NCI-H128 (cell line): ENCODE data around the gene CYTH1.

ENCODE experiments used
- DNase-seq: peaks from one replicate; lab custom pipeline; 2025; ENCODE audit not compliant: unreplicated experiment; lab: John Stamatoyannopoulos, UW

The CYTH1 gene

GRCh38 chr17:78717431-78717980 is 64.6 kb downstream of the CYTH1 start:
- peak; percentile 14 for DNase-seq

GRCh38 chr17:78716814-78717393 is 65.2 kb downstream of the CYTH1 start:
- DNase-seq = peak; percentile 34

- no peak for DNase-seq
Measured at GRCh38 chr17:78716292-78716691, 65.8 kb downstream of the CYTH1 start.

GRCh38 chr17:78715876-78716275 is 66.2 kb downstream of the CYTH1 start:
- no peak for DNase-seq

- DNase-seq = no peak
Measured at GRCh38 chr17:78715000-78715771, 66.9 kb downstream of the CYTH1 start.

- DNase-seq = no peak
Measured at GRCh38 chr17:78714534-78714933, 67.5 kb downstream of the CYTH1 start.

GRCh38 chr17:78712043-78712442 is 70.0 kb downstream of the CYTH1 start:
- DNase-seq = no peak

GRCh38 chr17:78710607-78711006 is 71.5 kb downstream of the CYTH1 start:
- no peak for DNase-seq

GRCh38 chr17:78709751-78710181 is 72.3 kb downstream of the CYTH1 start:
- no peak for DNase-seq

- DNase-seq = no peak
Measured at GRCh38 chr17:78709119-78709681, 72.9 kb downstream of the CYTH1 start.

GRCh38 chr17:78708510-78708973 is 73.5 kb downstream of the CYTH1 start:
- DNase-seq = no peak

GRCh38 chr17:78707923-78708322 is 74.2 kb downstream of the CYTH1 start:
- DNase-seq = no peak

- no peak for DNase-seq
Measured at GRCh38 chr17:78707016-78707415, 75.1 kb downstream of the CYTH1 start.

- no peak for DNase-seq
Measured at GRCh38 chr17:78706271-78706915, 75.7 kb downstream of the CYTH1 start.

- no peak for DNase-seq
Measured at GRCh38 chr17:78705071-78705470, 77.0 kb downstream of the CYTH1 start.

- no peak for DNase-seq
Measured at GRCh38 chr17:78704594-78704993, 77.5 kb downstream of the CYTH1 start.

GRCh38 chr17:78697554-78698343 is 84.3 kb downstream of the CYTH1 start:
- DNase-seq = no peak

GRCh38 chr17:78697122-78697521 is 85.0 kb downstream of the CYTH1 start:
- DNase-seq = no peak

- no peak for DNase-seq
Measured at GRCh38 chr17:78696016-78696982, 85.8 kb downstream of the CYTH1 start.
